Esophagus muscularis mucosa (tissue), 4 donors: Measurements from ENCODE around the gene CCDC169. TPM values are rescaled to one million over a fixed set of nuclear protein-coding genes. Genes with fewer than 3 reads are reported as not detected.

Experiments
- DNase-seq: peaks from one replicate; pipeline ENCODE4 v3.0.0-alpha.2; 2017; ENCODE audit errors: extremely low spot score
- H3K27ac ChIP-seq, 4 donors: fragments of 200-600 bp; sonication (generic); replicated peaks in 1 of 4; 1 replicate in 3 of 4; 2 replicates in 1 of 4; pipeline ENCODE4 v1.5.1; 2016 to 2019; ENCODE audit warnings: mild to moderate bottlenecking in 1 of 4
- H3K27me3 ChIP-seq, 4 donors: fragments of 200-600 bp; sonication (generic); one replicate each; pipeline versions ENCODE4 v1.5.1 to v1.6.0; 2016 to 2019
- H3K36me3 ChIP-seq, 4 donors: fragments of 200-600 bp; sonication (generic); one replicate each; pipeline ENCODE4 v1.5.1; 2016 to 2019
- H3K4me1 ChIP-seq, 4 donors: fragments of 200-600 bp; sonication (generic); one replicate each; pipeline ENCODE4 v1.5.1; 2016 to 2019
- H3K4me3 ChIP-seq, 4 donors: fragments of 200-600 bp; sonication (generic); 1 replicate in 2 of 4; 2 replicates in 2 of 4; pipeline ENCODE4 v1.5.1; 2016 to 2019; ENCODE audit warnings: mild to moderate bottlenecking in 4 of 4, moderate library complexity in 1 of 4
- H3K9me3 ChIP-seq, 4 donors: fragments of 200-600 bp; sonication (generic); 1 replicate in 3 of 4; 2 replicates in 1 of 4; pipeline ENCODE4 v1.5.1; 2016 to 2019
- CTCF ChIP-seq, 3 experiments: fragments of 200-600 bp in 2 of 3; fragments of 450-650 bp in 1 of 3; sonication (generic) in 2 of 3; IDR thresholded peaks; one replicate each; pipeline ENCODE4 v1.5.1; 2017 to 2019; ENCODE audit warnings: antibody characterized with exemption in 3 of 3, mild to moderate bottlenecking in 2 of 3, moderate library complexity in 1 of 3
- EP300 ChIP-seq: sonication (generic); formaldehyde crosslinking; IDR thresholded peaks from one replicate; pipeline ENCODE4 v1.6.1; 2017; ENCODE audit warnings: antibody characterized with exemption
- POLR2A ChIP-seq: fragments of 450-650 bp; IDR thresholded peaks from one replicate; pipeline ENCODE4 v1.6.1; 2017; ENCODE audit warnings: antibody characterized with exemption, moderate library complexity, mild to moderate bottlenecking, low read depth
- POLR2AphosphoS5 ChIP-seq, 2 donors: sonication (generic); formaldehyde crosslinking; IDR thresholded peaks; one replicate each; pipeline ENCODE4 v1.6.1; 2017; ENCODE audit warnings: antibody characterized with exemption in 2 of 2
- WGBS: methylation state at CpG from one replicate; pipeline ENCODE4 v1.1.5; 2018; 5-methylcytosine and 5-hydroxymethylcytosine counted together
- intact Hi-C: fragments of 100-400 bp; cut with DNase I; formaldehyde crosslinking; loops from one replicate; pipeline ENCODE4 v1.15.1; 2023
- total RNA-seq, 4 donors: library from RNA; depleted of rRNA; stranded (reverse); fragments of >200 nt; gene quantifications; one replicate each; pipeline versions ENCODE4 v1.1.0 to v1.2.1, GENCODE V29; 2016

Gene CCDC169
- total RNA-seq: 1 to 10 TPM in 1 of 4 donors, under 1 TPM in 3; 0.42 to 1.6 (median 0.84) TPM

GRCh38 chr13:36297366-36298338, at the start of gene CCDC169:
CCDC169 (minus strand) TSS chr13:36297814; CDS start chr13:36297719, 95 bp downstream.
- H3K27me3 ChIP-seq: no peaks in the 10 kb centered on the region
- H3K4me3 ChIP-seq: peak within 1 kb of the TSS; percentile 62 to 76 (median 69)
- 2% methylated on average over 31 of the region's 53 CpGs for WGBS
- TF ChIP-seq POLR2A (no peak), POLR2AphosphoS5 (IDR thresholded peaks at IDR 0.05) (peak; percentile 74 to 79)
- peaks cover 5 to 20% (median 10%) of the 10 kb centered on the region in 4 donors for H3K4me1 ChIP-seq
- DNase-seq: no peak
- H3K36me3 ChIP-seq: peaks cover 0 to 8% (median 7%) of the 10 kb centered on the region in 4 donors
- intact Hi-C loops: loop anchor here (5.0 kb wide), 1 partner anchor 50 kb away; the partner anchor contains the start of gene SPART
- H3K9me3 ChIP-seq: no peaks in the 10 kb centered on the region
- H3K27ac ChIP-seq: peak within 1 kb of the TSS; percentile 73 to 87 (median 80)

GRCh38 chr13:36346222-36347083, 48.8 kb upstream of the CCDC169 start, which contains the start of gene SPART:
SPART (minus strand) TSS chr13:36346394; CDS start chr13:36335830, 10,564 bp downstream.
- peaks cover 5 to 45% (median 38%) of the 10 kb centered on the region in 4 donors for H3K4me1 ChIP-seq
- peak; percentile 98 for DNase-seq
- H3K27me3 ChIP-seq: no peaks in the 10 kb centered on the region
- H3K4me3 ChIP-seq: peak within 1 kb of the TSS; percentile 79 to 88 (median 86)
- peak within 1 kb of the TSS; percentile 98 to 99 (median 99) for H3K27ac ChIP-seq
- no peaks in the 10 kb centered on the region for H3K9me3 ChIP-seq
- 0% methylated on average over 17 of the region's 86 CpGs for WGBS
- TF ChIP-seq CTCF (IDR thresholded peaks at IDR 0.05) (peak; percentile 98 to 99 (median 98)), POLR2A (peak; percentile 25), EP300 (no peak), POLR2AphosphoS5 (IDR thresholded peaks at IDR 0.05) (peak; percentile 82 to 85)
- intact Hi-C loops: loop anchor here (5.0 to 10.0 kb wide), 2 partner anchors 49 to 388 kb away; partner anchors contain the start of gene CCDC169
- no peaks in the 10 kb centered on the region for H3K36me3 ChIP-seq

GRCh38 chr13:36345438-36346221, 48.0 kb upstream of the CCDC169 start:
- peak; percentile 93 for DNase-seq
- Histone ChIP-seq H3K4me1 (peaks cover 5 to 53% (median 41%) of the 10 kb centered on the region in 4 donors), H3K4me3 (peak overlapping the region; percentile 79 to 88 (median 86)), H3K27me3 (no peaks in the 10 kb centered on the region), H3K36me3 (no peaks in the 10 kb centered on the region), H3K9me3 (no peaks in the 10 kb centered on the region), H3K27ac (peak overlapping the region; percentile 98 to 99 (median 99))
- TF ChIP-seq POLR2AphosphoS5 (IDR thresholded peaks at IDR 0.05): peak; percentile 81 to 89
- peak; percentile 38 for TF ChIP-seq POLR2A
- no peak for TF ChIP-seq EP300
- no peak for TF ChIP-seq CTCF (IDR thresholded peaks at IDR 0.05)
- intact Hi-C loops: loop anchor here (5.0 to 10.0 kb wide), 2 partner anchors 48 to 389 kb away; partner anchors contain the start of gene CCDC169
- WGBS: under 1% methylated on average over 39 of the region's 50 CpGs

- H3K36me3 ChIP-seq: no peaks in the 10 kb centered on the region
- H3K27ac ChIP-seq: peak overlapping the region; percentile 98 to 99 (median 99)
- peak overlapping the region; percentile 79 to 88 (median 86) for H3K4me3 ChIP-seq
- H3K9me3 ChIP-seq: no peaks in the 10 kb centered on the region
- 14% methylated on average over 14 of the region's 14 CpGs for WGBS
- TF ChIP-seq CTCF (IDR thresholded peaks at IDR 0.05) (no peak), POLR2A (no peak), EP300 (no peak), POLR2AphosphoS5 (IDR thresholded peaks at IDR 0.05) (no peak)
- intact Hi-C loops: loop anchor here (5.0 to 10.0 kb wide), 3 partner anchors 48 to 390 kb away; partner anchors contain the start of gene CCDC169
- DNase-seq: no peak
- H3K4me1 ChIP-seq: peaks cover 5 to 60% (median 44%) of the 10 kb centered on the region in 4 donors
- H3K27me3 ChIP-seq: no peaks in the 10 kb centered on the region
Observed at GRCh38 chr13:36344886-36345437, 47.3 kb upstream of the CCDC169 start.
